HG03575 (cell line): Measurements from ENCODE around the gene KRTAP12-3.
"Not testable (repeated sequence)": the region's sequence is repeated elsewhere in the genome, so short reads cannot be mapped to it uniquely, and the experiment has no call there.

Source experiments
- ATAC-seq: cut with Tn5 transposase; IDR thresholded peaks from one replicate; pipeline ENCODE4 v1.9.1; 2021; ENCODE audit not compliant: unreplicated experiment, insufficient number of reproducible peaks, low FRiP score; ENCODE audit errors: extremely low read depth

KRTAP12-3 gene, protein sequence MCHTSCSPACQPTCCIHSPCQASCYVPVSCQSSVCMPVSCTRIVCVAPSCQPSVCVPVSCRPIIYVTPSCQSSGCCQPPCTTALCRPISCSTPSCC

DNA sequence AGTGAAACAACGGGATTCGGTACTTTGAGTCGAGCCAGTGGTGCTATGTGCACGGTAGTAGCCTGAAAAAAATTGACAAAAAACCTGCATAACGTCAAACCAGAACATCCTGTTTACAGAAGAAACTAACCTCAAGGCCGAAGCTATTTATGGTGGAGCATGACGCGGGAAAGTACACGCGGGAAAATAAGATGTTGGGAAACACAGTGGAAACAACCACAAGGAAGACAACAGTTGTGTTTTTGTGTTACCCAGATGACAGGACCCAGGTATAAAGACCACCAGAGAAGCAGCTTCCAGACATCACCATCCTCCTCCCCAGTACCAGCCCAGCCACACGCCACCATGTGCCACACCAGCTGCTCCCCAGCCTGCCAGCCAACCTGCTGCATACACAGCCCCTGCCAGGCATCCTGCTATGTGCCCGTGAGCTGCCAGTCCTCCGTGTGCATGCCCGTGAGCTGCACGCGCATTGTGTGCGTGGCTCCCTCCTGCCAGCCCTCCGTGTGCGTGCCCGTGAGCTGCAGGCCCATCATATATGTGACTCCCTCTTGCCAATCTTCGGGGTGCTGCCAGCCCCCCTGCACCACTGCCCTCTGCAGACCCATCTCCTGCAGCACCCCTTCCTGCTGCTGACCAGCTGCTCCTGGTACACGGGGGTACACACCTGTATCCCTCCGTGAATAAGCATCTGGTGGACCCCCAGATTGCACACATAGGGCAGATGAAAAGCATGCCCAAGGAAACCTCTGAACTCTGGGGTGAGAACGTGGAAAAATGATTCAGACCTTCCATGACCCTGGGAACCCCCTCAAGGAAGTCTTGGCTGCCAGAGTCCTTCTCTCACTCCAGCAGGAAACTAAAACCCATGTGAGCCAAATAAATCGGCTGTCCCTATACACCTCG is at the start of gene KRTAP12-3:
KRTAP12-3 (plus strand) TSS at position 298 of the 906 bp plus-strand sequence; CDS start at position 346, 48 bp downstream.
- no peak for ATAC-seq

DNA sequence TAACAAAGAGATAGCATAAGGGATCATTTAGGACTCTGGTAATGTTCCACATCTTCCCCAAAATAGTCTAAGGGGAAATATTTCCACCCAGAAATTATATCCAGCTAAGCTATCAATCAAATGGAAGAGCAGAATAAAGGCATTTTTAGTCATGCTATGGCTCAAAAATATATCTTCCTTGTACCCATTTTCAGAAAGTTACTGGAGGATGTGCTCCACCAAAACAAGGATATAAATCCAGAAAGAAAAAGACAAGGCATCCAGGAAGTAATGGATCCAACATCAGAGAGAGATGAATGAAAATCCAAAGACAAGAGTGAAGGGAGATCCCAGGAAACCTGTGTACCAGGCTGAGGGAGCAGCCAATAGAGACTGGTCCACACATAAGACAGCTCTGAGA is 48.5 kb upstream of the KRTAP12-3 start:
- no peak for ATAC-seq

DNA sequence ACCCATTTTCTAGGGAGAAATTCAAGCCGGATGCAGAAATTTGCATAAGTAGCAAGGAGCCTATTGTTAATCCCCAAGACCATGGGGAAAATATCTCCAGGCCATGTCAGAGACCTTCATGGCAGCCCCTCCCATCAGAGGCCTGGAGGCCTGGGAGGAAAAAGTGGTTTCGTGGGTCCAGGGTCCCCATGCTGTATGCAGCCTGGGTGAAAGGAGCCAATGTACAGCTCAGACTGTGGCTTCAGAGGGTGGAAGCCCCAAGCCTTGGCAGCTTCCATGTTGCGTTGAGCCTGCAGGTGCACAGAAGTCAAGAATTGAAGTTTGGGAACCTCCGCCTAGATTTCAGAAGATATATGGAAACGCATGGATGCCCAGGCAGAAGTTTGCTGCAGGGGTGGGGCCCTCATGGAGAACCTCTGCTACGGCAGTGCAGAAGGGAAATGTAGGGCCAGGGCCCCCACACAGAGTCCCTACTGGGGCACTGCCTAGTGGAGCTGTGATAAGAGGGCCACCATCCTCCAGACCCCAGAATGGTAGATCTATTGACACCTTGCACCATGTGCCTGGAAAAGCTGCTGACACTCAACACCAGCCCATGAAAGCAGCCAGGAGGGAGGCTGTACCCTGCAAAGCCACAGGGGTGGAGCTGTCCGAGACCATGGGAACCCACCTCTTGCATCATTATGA is 47.4 kb upstream of the KRTAP12-3 start:
- ATAC-seq, result not testable (repeated sequence)

DNA sequence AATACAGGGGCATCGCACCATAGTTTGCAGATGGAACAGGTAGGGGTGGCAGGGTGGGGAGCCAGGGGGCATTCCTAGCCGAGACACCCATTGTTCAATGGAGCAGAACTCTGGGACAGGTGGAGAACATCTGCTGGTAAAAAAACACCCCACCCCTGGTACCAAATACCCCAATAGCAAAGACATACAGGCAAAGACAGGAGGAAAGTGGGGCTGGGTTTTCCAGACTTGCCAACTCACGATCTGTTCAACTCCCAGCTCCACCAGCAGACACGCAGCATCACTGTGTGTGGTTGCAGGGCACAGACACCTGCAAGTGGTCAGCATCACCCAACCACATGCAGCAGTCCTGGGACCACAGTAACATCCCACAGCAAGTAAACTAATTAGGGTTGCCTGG is 46.2 kb upstream of the KRTAP12-3 start:
- no peak for ATAC-seq

DNA sequence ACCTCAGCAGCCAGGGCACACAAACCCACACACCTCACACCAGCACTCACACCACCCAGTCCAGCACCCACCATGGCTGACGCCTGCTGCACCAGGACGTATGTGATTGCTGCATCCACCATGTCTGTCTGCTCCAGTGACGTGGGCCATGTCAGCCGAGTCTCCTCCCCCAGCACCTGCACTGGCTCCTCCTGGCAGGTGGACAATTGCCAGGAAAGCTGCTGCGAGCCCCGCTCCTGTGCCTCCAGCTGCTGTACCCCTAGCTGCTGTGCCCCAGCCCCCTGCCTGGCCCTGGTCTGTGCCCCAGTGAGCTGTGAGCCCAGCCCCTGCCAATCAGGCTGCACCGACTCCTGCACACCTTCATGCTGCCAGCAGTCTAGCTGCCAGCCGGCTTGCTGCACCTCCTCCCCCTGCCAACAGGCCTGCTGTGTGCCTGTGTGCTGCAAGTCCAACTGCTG is 45.7 kb upstream of the KRTAP12-3 start, which contains the start of gene KRTAP10-8:
KRTAP10-8 (plus strand) TSS at position 51 of the 458 bp plus-strand sequence; CDS start at position 73, 22 bp downstream.
- no peak for ATAC-seq

DNA sequence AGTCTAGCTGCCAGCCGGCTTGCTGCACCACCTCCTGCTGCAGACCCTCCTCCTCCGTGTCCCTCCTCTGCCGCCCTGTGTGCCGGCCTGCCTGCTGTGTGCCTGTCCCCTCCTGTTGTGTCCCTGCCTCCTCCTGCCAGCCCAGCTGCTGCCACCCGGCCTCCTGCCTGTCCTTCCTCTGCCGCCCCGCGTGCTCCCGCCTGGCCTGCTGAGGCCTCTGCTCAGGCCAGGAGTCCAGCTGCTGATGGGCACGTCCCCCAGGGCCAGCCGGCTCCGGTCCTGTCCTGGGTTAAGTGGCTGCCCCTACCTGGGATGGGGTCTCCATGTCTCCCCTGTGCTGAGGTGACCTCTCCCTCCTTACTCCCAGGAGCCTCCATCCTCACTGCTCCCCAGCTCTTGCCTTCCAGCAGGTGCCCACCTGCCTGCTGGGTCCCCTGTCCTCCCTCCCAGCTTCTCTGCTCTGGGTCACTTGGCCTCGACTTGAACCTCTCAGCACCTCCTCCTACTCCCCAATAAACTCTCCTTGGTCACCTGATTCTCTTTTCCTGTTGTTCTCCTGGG is 45.0 kb upstream of the KRTAP12-3 start:
- no peak for ATAC-seq

DNA sequence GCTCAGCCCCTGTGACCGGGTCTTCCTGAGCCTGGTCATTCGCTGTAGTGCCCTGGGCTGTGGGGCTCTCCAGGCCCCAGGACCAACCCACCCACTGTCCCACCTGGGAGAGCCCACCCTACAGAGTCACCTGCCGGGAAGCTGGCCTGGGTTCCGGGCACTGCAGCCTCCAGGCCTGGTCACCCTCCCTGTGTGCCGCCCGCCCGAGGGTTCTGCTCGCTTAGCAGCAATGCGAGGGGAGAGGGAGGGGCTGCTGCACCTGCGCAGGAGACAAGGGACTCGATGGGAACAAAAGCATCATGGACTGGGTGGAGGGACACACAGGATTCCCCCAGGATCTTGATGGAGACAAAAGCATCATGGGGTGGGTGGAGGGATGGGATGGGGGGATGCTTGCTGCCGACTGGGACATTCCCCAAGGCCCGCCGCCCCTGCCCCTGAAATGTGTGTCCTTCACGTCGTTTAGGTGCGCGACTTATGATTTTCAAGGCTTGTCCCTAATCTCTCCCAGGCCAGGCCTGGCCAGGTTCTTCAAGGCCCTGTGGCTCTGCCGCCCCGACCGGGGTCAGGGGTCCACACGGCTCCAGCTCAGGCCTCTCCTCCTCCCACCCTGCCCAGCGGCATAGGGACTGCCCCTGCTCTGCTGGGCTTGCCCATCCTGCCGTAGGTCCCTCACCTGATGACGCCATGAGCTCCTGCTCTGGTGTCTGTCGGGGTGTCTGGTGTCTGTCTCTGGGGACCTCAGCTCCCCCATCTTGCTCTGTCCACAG is 44.2 kb upstream of the KRTAP12-3 start:
- ATAC-seq, result no peak

DNA sequence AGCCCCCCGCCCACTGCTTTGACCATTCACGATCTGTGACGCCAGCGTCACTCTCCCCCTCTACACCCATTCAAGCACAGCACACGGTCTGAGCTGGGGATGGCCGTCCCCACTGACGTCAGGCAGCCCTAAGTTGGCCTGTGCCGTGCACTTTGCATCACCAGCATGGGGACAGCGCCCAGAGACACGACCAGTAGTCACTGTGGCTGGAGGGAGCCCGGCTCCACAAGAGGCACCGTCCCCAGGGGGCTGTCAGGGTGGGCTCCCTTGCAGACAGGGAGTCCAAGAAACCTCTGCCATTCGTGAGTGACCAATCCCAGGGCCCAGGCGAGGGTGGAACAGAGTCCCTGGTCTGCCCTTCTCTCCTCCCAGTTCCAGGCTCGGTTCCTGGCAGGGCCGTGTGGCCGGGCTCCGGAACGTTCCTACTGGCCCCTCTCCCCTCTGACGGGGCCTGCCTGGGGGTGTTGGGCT is 43.5 kb upstream of the KRTAP12-3 start:
- no peak for ATAC-seq

DNA sequence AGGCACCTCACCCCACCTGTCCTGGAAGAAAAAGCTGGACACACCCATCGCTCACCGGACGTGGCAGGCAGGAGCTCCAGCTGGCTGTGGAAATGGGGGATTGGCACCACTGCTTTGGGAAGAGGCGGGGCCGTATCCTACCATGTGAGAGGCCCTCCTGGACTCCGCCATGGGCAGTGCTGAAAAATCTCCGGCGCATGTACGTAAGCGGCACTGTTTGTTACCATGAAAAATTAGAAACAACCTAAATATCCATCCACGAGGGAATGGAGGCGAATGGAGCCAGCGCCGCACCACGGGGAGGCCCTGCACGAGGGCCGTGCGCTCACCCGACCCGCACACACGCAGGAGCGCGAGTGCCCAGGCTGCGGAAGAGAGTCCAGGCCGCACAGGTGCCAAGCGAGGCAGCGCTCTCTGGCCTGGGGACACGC is 42.8 kb upstream of the KRTAP12-3 start:
- ATAC-seq, result no peak

DNA sequence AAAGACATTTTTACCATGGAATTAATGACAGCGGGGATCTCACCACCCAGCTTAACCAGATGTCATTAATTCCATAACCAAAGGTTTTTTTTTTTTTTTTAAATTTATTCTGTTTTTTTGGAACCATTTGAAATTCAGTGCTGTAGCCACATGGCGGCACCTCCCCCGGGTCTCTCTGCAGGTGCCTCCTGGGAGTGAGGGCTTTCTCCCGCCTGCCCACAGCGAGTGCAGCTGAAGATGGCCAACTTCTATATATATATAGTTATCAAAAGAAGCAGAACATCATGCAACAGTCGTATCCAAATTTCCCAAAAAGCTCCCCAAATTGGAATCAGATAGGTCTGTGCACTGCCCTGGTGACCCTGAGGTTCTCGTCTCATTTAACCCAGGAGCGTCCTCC is 42.3 kb upstream of the KRTAP12-3 start:
- no peak for ATAC-seq

DNA sequence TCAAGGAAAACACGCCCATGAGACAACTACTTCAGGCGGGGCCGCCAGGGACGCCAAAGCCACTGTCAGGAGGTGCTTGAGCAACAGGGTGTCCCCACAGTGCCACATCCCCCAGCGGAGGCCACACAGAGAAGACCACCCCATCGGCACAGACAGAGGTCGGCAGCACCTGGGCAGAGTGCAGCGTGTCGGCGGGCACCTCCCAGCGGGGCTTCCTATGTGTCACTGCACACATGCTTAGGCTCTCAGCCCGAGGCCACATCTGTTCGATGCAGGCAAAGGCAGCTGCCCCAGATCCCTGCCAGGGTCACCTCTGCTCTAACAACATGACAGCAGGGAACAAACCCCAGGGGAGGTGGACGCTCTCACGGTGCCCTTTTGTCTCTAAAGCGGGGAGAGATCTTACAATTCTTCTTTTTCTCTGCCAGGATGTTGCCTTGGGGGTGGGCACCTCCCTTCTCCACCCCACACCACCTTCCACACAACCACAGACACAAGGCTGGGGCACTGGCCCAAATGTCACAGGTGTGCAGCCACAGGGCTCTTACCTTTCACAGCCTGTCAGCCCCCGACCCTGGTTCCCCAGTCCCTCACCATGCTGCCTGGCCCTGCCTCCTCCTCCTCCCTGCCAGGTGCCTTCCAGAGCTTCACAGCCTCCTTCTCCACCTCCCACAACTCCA is 41.7 kb upstream of the KRTAP12-3 start:
- no peak for ATAC-seq

DNA sequence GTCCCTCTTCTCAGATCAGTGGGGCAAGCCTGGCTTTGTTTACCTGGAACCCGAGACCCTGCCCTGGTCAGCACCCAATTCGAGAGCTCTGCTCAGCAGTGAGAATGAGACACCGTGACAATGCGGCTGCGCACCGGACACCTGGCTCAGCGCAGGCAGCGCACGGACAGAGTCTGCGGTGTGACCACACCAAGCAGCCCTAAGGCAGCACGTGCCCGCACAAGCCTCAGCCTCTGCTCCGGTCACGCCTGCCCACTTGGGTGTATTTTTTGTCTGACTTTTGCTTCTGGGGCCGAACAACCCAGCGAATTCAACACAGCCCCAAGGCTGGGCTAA is 41.2 kb upstream of the KRTAP12-3 start:
- no peak for ATAC-seq

DNA sequence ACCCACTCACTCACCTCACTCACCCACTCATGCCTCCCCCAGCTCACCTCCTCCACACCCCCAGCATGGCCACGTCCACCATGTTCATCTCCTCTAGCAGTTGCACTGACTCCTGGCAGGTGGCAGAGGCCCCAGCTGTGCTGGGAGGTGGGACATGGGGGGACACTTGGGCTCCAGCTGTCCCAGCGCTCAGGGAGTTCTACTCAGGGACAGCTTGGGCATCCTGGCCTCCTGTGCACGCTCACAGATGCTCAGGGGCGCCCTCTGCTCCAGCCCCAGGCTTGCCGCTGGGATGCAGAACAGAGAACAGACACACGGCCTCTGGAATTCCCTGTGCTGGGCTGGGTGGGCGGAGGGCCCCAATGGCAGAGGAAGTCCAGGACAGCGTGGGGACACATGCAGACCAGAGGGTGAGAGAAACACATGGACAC is 40.6 kb upstream of the KRTAP12-3 start:
- no peak for ATAC-seq

DNA sequence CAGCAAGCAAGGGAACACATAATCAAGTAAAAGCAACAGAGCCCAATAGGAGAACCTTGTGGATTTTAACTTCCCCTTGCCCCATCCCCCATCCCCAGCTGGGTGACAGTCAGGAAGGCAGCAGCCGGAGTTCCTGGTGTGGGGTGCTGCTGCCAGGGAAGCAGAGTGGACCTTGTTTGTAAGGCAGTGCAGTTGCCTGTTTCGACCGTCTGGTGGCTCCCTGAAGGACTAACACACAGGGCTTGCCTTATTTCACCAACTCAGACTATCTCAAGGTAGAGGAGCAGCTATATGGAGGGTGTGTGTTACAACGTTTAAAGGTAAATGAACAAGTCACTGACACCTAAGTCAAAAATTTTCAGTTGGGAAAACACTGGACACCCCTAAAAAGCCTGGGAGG is 39.2 kb upstream of the KRTAP12-3 start:
- no peak for ATAC-seq

DNA sequence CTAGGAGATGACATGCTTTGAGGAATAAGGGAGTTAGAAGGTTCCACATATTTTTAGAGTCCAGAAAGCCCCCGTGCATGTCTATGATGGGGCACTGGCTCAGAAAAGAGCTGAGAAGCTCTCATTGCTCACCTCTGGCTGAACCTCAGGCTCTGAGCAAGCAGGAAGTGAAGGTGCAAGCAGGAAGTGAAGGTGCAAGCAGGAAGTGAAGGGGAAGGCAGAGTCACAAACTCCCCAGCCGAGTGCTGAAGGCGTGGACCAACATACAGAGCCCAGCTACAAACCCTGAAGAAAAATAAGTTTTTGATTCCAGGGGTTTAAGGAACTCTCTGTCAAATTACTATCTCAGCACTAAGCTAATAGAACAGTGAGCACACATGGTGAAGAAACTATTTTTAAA is 38.8 kb upstream of the KRTAP12-3 start:
- ATAC-seq, result no peak

DNA sequence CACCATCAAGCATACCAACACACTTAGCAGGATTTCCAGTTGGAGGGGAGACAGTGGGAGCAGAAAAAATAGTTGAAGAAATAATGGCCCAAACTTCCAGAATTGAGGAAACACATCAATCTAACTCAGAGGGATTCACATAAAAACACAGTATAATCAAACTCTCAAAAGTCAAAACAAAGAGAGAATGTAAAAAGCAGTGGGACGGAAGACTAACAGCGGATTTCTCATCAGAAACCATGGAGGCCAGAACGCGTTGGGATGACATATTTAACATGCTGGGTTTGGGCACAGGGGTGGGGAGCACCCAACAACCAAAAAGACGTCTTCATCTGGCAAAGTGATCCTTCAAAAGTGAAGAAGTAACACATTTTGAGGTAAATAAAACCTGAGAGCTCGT is 37.8 kb upstream of the KRTAP12-3 start:
- ATAC-seq, result no peak

DNA sequence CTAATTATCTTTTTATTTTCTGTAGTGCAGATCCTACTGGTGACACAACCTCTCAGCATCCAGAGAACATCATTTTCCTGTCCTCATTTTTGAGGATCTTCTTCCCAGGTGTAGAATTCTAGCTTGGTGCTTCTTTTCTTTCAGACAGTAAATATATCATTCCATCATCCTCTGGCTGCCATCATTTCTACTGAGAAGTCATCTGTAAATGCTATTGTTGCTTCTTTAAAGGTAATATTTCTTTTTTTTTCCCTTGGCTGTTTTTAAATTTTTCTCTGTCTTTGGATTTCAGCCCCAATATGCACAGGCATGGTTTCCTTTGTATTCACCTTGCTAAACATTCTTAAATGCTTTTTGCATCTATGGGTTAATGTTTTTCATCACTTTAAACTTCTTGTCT is 34.2 kb upstream of the KRTAP12-3 start:
- no peak for ATAC-seq

DNA sequence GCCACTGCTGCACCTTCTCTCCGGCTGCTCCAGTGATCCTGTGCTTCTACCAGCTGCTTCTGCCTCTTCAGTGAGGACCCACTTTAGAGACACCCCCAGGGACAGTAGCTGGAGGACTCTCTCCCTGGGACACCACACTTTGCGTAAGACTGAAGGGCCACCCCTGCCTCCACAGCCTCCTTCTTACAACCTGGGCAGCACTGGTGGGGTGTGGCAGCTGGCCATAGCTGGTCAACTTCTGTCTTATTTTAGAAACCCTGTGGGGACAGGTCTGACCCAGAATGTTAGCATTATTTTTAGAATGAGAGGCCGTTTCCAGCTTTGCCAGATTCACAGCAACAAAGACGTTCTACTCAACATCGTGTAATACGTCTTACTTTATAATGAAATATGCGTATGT is 32.0 kb upstream of the KRTAP12-3 start:
- ATAC-seq, result no peak
